Stimulated activated CD8-positive, alpha-beta memory T cell treated with anti-CD3 and anti-CD28 coated beads, Interleukin-2, amount 100 ng/mL, for 48 hours (primary cell): ENCODE data around the gene MPRIP.

Experiments used
- DNase-seq, 2 donors: peaks; one replicate each; pipeline ENCODE4 v3.0.0-alpha.2; 2020; ENCODE audit warnings: low read depth in 2 of 2

MPRIP gene

GRCh38 chr17:17165666-17166308, 123.5 kb downstream of the MPRIP start:
- no peak for DNase-seq

GRCh38 chr17:17166446-17166845, 124.2 kb downstream of the MPRIP start:
- DNase-seq = no peak

GRCh38 chr17:17167356-17167755, 125.1 kb downstream of the MPRIP start:
- no peak for DNase-seq

GRCh38 chr17:17167986-17168385, 125.7 kb downstream of the MPRIP start:
- no peak for DNase-seq

DNA sequence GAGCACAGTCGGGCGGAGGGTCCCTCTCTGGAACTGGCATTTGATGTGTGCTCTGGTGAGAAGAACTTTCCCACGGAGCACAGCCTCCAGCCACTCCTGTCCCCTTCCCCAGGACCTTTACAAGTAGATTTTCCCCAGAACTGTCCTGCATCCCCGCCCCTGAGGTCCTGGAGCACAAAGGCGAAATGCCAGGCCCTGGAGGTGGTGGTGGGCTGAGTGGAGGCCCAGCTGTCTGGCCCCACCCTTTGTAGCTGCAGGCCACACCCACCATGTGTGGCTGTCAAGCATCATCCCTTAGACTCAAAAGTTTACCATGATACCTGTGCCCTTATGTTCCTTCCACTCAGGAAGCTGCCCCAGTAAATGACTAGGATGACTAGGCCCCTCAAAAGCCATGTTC, 126.1 kb downstream of the MPRIP start:
- no peak for DNase-seq

GRCh38 chr17:17169396-17169795, 127.1 kb downstream of the MPRIP start:
- DNase-seq = no peak

GRCh38 chr17:17170346-17170985, 128.2 kb downstream of the MPRIP start:
- no peak for DNase-seq

- no peak for DNase-seq
Measured at GRCh38 chr17:17171186-17171585, 128.9 kb downstream of the MPRIP start.

GRCh38 chr17:17172001-17172939, 130.0 kb downstream of the MPRIP start:
- DNase-seq = no peak

DNA sequence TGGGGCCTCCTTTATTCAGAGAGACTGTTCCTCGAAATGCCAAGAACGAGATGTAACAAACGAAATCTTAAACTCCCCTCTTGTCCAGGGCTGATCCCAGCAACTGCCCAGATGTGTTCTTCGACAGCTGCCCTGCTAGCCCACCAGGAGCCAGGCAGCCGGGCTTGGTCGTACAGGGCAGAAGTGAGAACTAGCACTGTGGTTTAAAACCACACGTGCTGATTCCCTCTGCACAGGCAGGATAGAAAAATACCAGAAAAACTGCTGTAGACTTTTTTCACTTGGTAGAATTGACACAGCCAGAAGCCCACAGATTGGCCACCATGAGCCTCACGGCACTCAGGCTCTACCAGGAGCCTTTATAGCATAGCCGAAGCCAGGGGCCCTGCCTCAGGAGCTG, 130.7 kb downstream of the MPRIP start:
- DNase-seq = no peak

DNA sequence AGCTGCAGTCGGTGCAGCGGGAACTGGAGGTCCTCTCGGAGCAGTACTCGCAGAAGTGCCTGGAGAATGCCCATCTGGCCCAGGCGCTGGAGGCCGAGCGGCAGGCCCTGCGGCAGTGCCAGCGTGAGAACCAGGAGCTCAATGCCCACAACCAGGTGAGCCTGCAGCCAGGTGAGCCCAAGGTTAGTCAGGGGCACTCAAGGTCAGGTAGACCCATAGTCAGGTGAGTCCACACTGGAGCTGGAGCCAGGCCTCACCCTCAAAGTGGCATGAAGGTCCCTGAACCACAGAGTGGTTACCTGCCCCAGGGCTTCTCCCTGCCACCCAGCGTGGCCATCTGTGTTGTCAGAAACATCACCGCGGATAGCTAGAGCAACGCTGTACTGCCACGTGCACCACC, 131.7 kb downstream of the MPRIP start:
- DNase-seq = no peak

GRCh38 chr17:17175340-17175739, 133.1 kb downstream of the MPRIP start:
- DNase-seq = no peak

GRCh38 chr17:17175917-17176316, 133.7 kb downstream of the MPRIP start:
- no peak for DNase-seq

GRCh38 chr17:17176341-17176740, 134.1 kb downstream of the MPRIP start:
- no peak for DNase-seq

- DNase-seq = no peak
Measured at GRCh38 chr17:17177176-17177575, 134.9 kb downstream of the MPRIP start.

- no peak for DNase-seq
Measured at GRCh38 chr17:17179371-17179827, 137.1 kb downstream of the MPRIP start.

- DNase-seq = no peak
Measured at GRCh38 chr17:17180141-17180603, 137.9 kb downstream of the MPRIP start.

DNA sequence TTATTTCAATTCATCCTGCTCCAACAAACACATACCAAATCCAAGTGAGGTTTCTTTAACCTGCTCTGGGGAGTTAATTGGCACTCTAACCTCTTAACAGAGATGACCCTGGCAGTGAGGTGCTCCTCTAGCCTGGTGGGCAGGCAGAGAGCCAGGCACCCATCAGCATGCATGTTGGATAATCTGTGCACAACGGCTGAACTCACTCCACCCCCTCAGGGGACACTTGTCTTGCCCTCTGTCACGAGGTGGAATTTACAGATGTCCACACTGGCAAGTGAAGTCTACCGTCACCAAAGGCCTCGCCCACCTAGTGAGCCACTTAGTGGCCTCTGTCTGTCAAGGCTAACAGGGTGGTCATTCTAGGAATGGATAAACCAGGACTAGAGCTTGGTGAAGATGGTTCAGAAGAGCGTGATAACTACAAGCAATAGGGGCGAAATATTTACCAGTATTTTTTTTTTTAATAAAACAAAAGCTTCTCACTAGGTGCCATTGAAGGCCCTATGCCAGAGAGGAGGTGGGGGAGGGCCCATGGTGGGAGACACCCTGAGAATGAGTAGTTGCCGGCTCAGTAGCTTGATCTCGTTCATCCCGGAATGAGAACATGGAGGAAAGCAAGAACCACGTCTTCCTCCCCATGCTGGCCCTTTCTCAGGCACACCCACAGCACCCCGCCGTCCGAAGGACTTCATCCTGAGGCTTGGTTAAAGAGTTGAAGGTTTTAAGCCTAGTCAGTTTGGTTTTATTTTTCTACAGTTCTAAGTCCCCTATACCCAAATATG, 138.7 kb downstream of the MPRIP start:
- DNase-seq = no peak

GRCh38 chr17:17181666-17182597, 139.7 kb downstream of the MPRIP start:
- no peak for DNase-seq

DNA sequence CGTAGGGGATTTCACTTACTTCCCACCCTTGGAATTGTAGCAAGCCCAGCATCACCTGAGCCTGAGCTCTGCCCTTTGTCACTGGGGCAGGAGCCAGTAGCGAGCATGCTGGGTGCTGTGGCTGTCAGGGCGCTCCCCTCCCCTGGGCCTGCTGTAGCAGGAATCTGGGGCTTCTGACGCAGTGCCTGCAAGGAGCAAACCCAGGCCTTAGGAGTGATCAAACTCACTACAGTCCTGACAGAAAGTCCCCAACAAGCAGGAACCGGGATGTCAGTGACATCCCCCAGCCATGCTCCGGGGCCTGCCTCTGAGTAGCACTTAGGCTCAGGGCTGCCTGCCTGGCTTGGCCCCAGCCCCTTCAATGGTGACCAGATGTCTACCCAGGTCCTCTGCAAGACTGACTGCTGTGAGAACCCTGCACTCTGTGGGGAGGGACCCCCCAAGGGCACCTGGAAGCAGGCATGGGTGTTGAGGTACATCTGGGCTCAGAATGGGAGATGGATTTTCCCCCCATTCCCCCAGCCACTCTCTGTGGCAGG, 140.4 kb downstream of the MPRIP start:
- no peak for DNase-seq
